Measurements from ENCODE around the gene PRDM16. TPM values are rescaled to one million over a fixed set of nuclear protein-coding genes. Genes with fewer than 3 reads are reported as not detected.

PRDM16 gene
- total and polyA plus RNA-seq, 2 of the 4 experiments (the other 2 are of a cell fraction): 0.02 TPM; not detected in 1

GRCh38 chr1:3402258-3403010 is 333.4 kb downstream of the PRDM16 start:
- H3K9ac ChIP-seq (ENCODE audit: low read depth, low read length): no peak overlapping the region
- H3K27ac ChIP-seq (ENCODE audit: insufficient read depth, low read length): no peak overlapping the region
- H2BK15ac ChIP-seq (ENCODE audit: low read depth, low read length): no peak overlapping the region
- no peaks in the 10 kb centered on the region for H3K36me3 ChIP-seq (ENCODE audit: control insufficient read depth, insufficient read depth, low read length)
- intact Hi-C loops (cut with micrococcal nuclease): no loop called here
- H3K4me1 ChIP-seq (ENCODE audit: control insufficient read depth, insufficient read depth, low read length): peaks cover 2% of the 10 kb centered on the region; the same call in 1 of the 2 replicates
- WGBS, 2 experiments (ENCODE audit: extremely low coverage in 2 of 2, insufficient read length in 1 of 2): 53% methylated on average over 16 of the region's 29 CpGs; no CpG with 5 or more reads in 1 of the 2 experiments
- H2BK20ac ChIP-seq (ENCODE audit: low read depth, low read length): no peak overlapping the region
- TF ChIP-seq SMC3 (IDR thresholded peaks at IDR 0.05; ENCODE audit: low read depth, low read length): no peak
- TF ChIP-seq CEBPB (IDR thresholded peaks at IDR 0.05; ENCODE audit: low read depth, low read length): no peak
- TF ChIP-seq MAFK (IDR thresholded peaks at IDR 0.05; ENCODE audit: low read depth, low read length): no peak
- TF ChIP-seq NFE2L2 (IDR thresholded peaks at IDR 0.05; ENCODE audit: low read depth, low read length): no peak
- no peak for TF ChIP-seq RCOR1 (IDR thresholded peaks at IDR 0.05; ENCODE audit: insufficient replicate concordance, low read length)
- no peak for TF ChIP-seq MAZ (IDR thresholded peaks at IDR 0.05; ENCODE audit: borderline replicate concordance, low read depth, low read length)
- TF ChIP-seq RAD21 (IDR thresholded peaks at IDR 0.05; ENCODE audit: low read length): no peak
- no peak for TF ChIP-seq BHLHE40 (IDR thresholded peaks at IDR 0.05; ENCODE audit: low read depth, low read length)
- no peak for TF ChIP-seq USF2 (IDR thresholded peaks at IDR 0.05; ENCODE audit: low read depth, low read length)
- TF ChIP-seq ELK1 (IDR thresholded peaks at IDR 0.05; ENCODE audit: borderline replicate concordance, low read depth, low read length): no peak
- H3K18ac ChIP-seq (ENCODE audit: low read depth, low read length): no peak overlapping the region
- no peak overlapping the region for H3K14ac ChIP-seq (replicated peaks; ENCODE audit: low read depth, low read length)
- dilution Hi-C loops (cut with HindIII; ENCODE audit: low sequenced_read_pairs, unreplicated experiment): no loop called here
- no peak overlapping the region for H3K4me2 ChIP-seq (ENCODE audit: low read depth, low read length)
- H3K23ac ChIP-seq (ENCODE audit: low read depth, low read length): no peak overlapping the region
- peaks cover 19% of the 10 kb centered on the region; the same call in 1 of the 2 replicates for H3K27me3 ChIP-seq (ENCODE audit: control insufficient read depth, insufficient read depth, low read length)
- DNase-seq (no peak), ATAC-seq (ENCODE audit: low read depth) (peak; percentile 21)
- CTCF ChIA-PET: no interaction called here
- no peak overlapping the region for H2AK5ac ChIP-seq (ENCODE audit: low read depth, low read length)
- in situ Hi-C loops (cut with MboI; ENCODE audit: low sequenced_read_pairs): no loop called here
- no peak overlapping the region for H2BK120ac ChIP-seq (ENCODE audit: low read depth, low read length)
- H3K79me1 ChIP-seq (ENCODE audit: low read depth in 1 of 2, low read length in 2 of 2): no peaks in the 10 kb centered on the region
- no peak overlapping the region for H2AK9ac ChIP-seq (replicated peaks; ENCODE audit: low read depth, low read length, poor library complexity)
- no peaks in the 10 kb centered on the region; the same call in 1 of the 2 replicates for H3K9me3 ChIP-seq (ENCODE audit: control insufficient read depth, insufficient read depth, low read length)
- POLR2A ChIA-PET (ENCODE audit: unreplicated experiment): no interaction called here
- no peak overlapping the region for H3K4me3 ChIP-seq (ENCODE audit: insufficient read depth, low read depth, low read length)
- BruUV-seq (replicated peaks): no TSS peak
- H3K4ac ChIP-seq (ENCODE audit: low read depth, low read length): no peak overlapping the region
- no peaks in the 10 kb centered on the region for H3K9me1 ChIP-seq (ENCODE audit: insufficient read depth, low read length)
- H2AFZ ChIP-seq (replicated peaks; ENCODE audit: low read length, poor library complexity): no peak overlapping the region
- H2BK5ac ChIP-seq (ENCODE audit: low read depth, low read length, poor library complexity, severe bottlenecking): no peak overlapping the region
- H4K91ac ChIP-seq (ENCODE audit: insufficient read depth, low read depth, low read length): no peak overlapping the region
- H4K5ac ChIP-seq (ENCODE audit: low read depth, low read length): no peak overlapping the region
- no peaks in the 10 kb centered on the region for H4K20me1 ChIP-seq (ENCODE audit: insufficient read depth, low read length)
- no peak overlapping the region for H4K8ac ChIP-seq (ENCODE audit: low read depth in 2 of 2, low read length in 2 of 2)
- H3K56ac ChIP-seq (ENCODE audit: extremely low read depth, insufficient read depth, low read length): no peak overlapping the region
